GM23248 (cell line): ENCODE data around the gene NFIC.

Experiments
- EZH2 ChIP-seq: fragments of 200-600 bp; sonication (generic); IDR thresholded peaks from 2 replicates; pipeline ENCODE4 v1.6.1; 2018; ENCODE audit warnings: antibody characterized with exemption, mild to moderate bottlenecking; ENCODE audit not compliant: insufficient read depth, poor library complexity, severe bottlenecking
- EZH2phosphoT487 ChIP-seq: fragments of 200-600 bp; sonication (generic); IDR thresholded peaks from 2 replicates; pipeline ENCODE4 v1.6.1; 2018; ENCODE audit warnings: antibody characterized with exemption, moderate library complexity, mild to moderate bottlenecking, low read depth; ENCODE audit not compliant: insufficient read depth

DNA sequence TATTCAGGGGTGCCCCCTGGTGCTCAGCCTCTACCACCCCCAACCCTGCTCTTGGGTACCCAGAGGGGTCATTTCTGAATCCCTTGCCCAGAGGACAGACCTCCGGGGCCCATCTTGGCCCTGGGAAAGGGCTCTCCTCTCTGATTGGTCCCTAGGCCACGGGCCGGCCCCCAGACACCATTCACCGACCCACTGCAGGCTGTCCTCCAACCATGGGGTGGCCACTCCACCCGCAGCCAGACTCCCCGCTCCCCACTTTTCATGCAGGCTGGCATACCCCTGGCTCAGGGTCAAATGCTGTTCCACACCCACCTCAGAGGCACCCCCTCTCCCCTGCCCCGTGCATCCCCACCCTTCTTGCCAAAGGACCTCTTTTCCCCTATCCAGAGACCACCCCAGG is 99.2 kb downstream of the NFIC start:
- TF ChIP-seq EZH2: no peak
- TF ChIP-seq EZH2phosphoT487: no peak
